ENCODE results near the gene CUL4A.

The CUL4A gene

GRCh38 chr13:113224486-113224885 is 15.1 kb downstream of the CUL4A start (continued):
- no peak for TF ChIP-seq ZNF558 (tag by site-specific recombination; IDR thresholded peaks at IDR 0.05)
- no peak for TF ChIP-seq ZBTB17 (tag by site-specific recombination; IDR thresholded peaks at IDR 0.05)
- no peak for TF ChIP-seq PATZ1 (tag by site-specific recombination; IDR thresholded peaks at IDR 0.05)
- no peak for TF ChIP-seq YY1 (tag by site-specific recombination; IDR thresholded peaks at IDR 0.05)

GRCh38 chr13:113225515-113225914 is 16.1 kb downstream of the CUL4A start:
- Histone ChIP-seq H3K4me3 (ENCODE audit: low read depth, low read length) (no peak overlapping the region), H3K36me3 (ENCODE audit: control insufficient read depth in 2 of 2, insufficient read depth in 1 of 2, low read length in 2 of 2) (peaks cover 0 to 80% of the 10 kb centered on the region in 2 experiments; a peak in 2 of 3 replicates), H3K27ac (ENCODE audit: extremely low read depth, low read depth, low read length) (no peak overlapping the region), H3K4me1 (ENCODE audit: control insufficient read depth, insufficient read depth, low read length) (no peaks in the 10 kb centered on the region), H3K9me3 (ENCODE audit: control insufficient read depth, insufficient read depth, low read depth, low read length) (no peaks in the 10 kb centered on the region)
- ChIA-PET POLR2A (no interaction called here), CTCF (no interaction called here)
- TF ChIP-seq ZNF624 (tag by site-specific recombination; IDR thresholded peaks at IDR 0.05) (no peak), ZNF184 (tag by site-specific recombination; IDR thresholded peaks at IDR 0.05) (no peak), ZNF404 (tag by site-specific recombination; IDR thresholded peaks at IDR 0.05) (no peak), SCRT1 (tag by site-specific recombination; IDR thresholded peaks at IDR 0.05; ENCODE audit: borderline replicate concordance) (no peak), ZNF354C (tag by site-specific recombination; IDR thresholded peaks at IDR 0.05; ENCODE audit: borderline replicate concordance, low read depth) (no peak), ZNF394 (tag by site-specific recombination; IDR thresholded peaks at IDR 0.05; ENCODE audit: borderline replicate concordance) (no peak), KLF17 (tag by site-specific recombination; IDR thresholded peaks at IDR 0.05) (no peak), ZNF48 (tag by site-specific recombination; IDR thresholded peaks at IDR 0.05) (no peak), ZBTB20 (tag by site-specific recombination; IDR thresholded peaks at IDR 0.05) (no peak), SETDB1 (IDR thresholded peaks at IDR 0.05; ENCODE audit: insufficient read length, low read length) (no peak), ZNF10 (tag by site-specific recombination; IDR thresholded peaks at IDR 0.05) (no peak), ZNF248 (tag by site-specific recombination; IDR thresholded peaks at IDR 0.05) (no peak), ZNF2 (tag by site-specific recombination; IDR thresholded peaks at IDR 0.05) (no peak), ZNF335 (tag by site-specific recombination; conservative IDR thresholded peaks at IDR 0.05) (no peak), ZFHX2 (tag by site-specific recombination; conservative IDR thresholded peaks at IDR 0.05) (no peak), ZNF114 (tag by site-specific recombination; IDR thresholded peaks at IDR 0.05) (no peak), ZNF785 (tag by site-specific recombination; IDR thresholded peaks at IDR 0.05) (no peak)
- TF ChIP-seq, protein P1, sequence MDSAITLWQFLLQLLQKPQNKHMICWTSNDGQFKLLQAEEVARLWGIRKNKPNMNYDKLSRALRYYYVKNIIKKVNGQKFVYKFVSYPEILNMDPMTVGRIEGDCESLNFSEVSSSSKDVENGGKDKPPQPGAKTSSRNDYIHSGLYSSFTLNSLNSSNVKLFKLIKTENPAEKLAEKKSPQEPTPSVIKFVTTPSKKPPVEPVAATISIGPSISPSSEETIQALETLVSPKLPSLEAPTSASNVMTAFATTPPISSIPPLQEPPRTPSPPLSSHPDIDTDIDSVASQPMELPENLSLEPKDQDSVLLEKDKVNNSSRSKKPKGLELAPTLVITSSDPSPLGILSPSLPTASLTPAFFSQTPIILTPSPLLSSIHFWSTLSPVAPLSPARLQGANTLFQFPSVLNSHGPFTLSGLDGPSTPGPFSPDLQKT (IDR thresholded peaks at IDR 0.05; ENCODE audit: borderline replicate concordance, low read depth, low read length): no peak
- TF ChIP-seq, protein P2, sequence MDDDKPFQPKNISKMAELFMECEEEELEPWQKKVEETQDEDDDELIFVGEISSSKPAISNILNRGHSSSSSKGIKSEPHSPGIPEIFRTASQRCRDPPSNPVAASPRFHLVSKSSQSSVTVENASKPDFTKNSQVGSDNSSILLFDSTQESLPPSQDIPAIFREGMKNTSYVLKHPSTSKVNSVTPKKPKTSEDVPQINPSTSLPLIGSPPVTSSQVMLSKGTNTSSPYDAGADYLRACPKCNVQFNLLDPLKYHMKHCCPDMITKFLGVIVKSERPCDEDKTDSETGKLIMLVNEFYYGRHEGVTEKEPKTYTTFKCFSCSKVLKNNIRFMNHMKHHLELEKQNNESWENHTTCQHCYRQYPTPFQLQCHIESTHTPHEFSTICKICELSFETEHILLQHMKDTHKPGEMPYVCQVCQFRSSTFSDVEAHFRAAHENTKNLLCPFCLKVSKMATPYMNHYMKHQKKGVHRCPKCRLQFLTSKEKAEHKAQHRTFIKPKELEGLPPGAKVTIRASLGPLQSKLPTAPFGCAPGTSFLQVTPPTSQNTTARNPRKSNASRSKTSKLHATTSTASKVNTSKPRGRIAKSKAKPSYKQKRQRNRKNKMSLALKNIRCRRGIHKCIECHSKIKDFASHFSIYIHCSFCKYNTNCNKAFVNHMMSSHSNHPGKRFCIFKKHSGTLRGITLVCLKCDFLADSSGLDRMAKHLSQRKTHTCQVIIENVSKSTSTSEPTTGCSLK (tag by site-specific recombination; IDR thresholded peaks at IDR 0.05): no peak
